SK-N-SH (cell line): ENCODE measurements around the gene CIBAR2.

Experiments used
- CHD2 ChIP-seq: fragments of 150-350 bp; IDR thresholded peaks from 2 replicates; pipeline ENCODE4 v1.6.1; 2018; ENCODE audit warnings: low read length; ENCODE audit not compliant: partially characterized antibody
- CTCF ChIP-seq: fragments of 200-600 bp; sonication (generic); IDR thresholded peaks from 2 replicates; pipeline ENCODE4 v1.6.1; 2017; ENCODE audit warnings: antibody characterized with exemption, mild to moderate bottlenecking, moderate library complexity
- EP300 ChIP-seq, 2 experiments: IDR thresholded peaks; 2 replicates each; pipeline versions ENCODE4 v1.4.0 to v1.6.1; 2012; ENCODE audit warnings: borderline replicate concordance in 1 of 2, low read depth in 1 of 2, low read length in 1 of 2
- EZH2phosphoT487 ChIP-seq: fragments of 200-600 bp; sonication (generic); IDR thresholded peaks from 2 replicates; pipeline ENCODE4 v1.6.1; 2017; ENCODE audit warnings: low read depth, mixed run types, mild to moderate bottlenecking, antibody characterized with exemption, moderate library complexity, borderline replicate concordance
- GATA2 ChIP-seq: sonication (generic); formaldehyde crosslinking; IDR thresholded peaks from 2 replicates; pipeline ENCODE4 v1.5.0; 2020; ENCODE audit warnings: mild to moderate bottlenecking, missing genetic modification reagents
- NFIC ChIP-seq: IDR thresholded peaks from 2 replicates; pipeline ENCODE4 v1.4.0; 2012; ENCODE audit warnings: borderline replicate concordance
- POLR2AphosphoS5 ChIP-seq: IDR thresholded peaks from 2 replicates; pipeline ENCODE4 v1.6.1; 2012; ENCODE audit warnings: low read depth, low read length
- RFX5 ChIP-seq: IDR thresholded peaks from 2 replicates; pipeline ENCODE4 v1.6.1; 2012; ENCODE audit warnings: mild to moderate bottlenecking, improper control_type of control experiment, low read length
- TAF1 ChIP-seq: IDR thresholded peaks from 2 replicates; pipeline ENCODE4 v1.6.1; 2012; ENCODE audit warnings: low read depth, mild to moderate bottlenecking, low read length, moderate library complexity, borderline replicate concordance
- TF ChIP-seq, protein P1 (sequence below): IDR thresholded peaks from 2 replicates; pipeline ENCODE4 v1.6.1; 2012; ENCODE audit warnings: mild to moderate bottlenecking, low read depth, low read length, moderate library complexity
- TF ChIP-seq, protein P2 (sequence below): fragments of 150-350 bp; IDR thresholded peaks from 2 replicates; pipeline ENCODE4 v1.6.1; 2017; ENCODE audit warnings: antibody characterized with exemption, low read length, low read depth, borderline replicate concordance
- TF ChIP-seq, protein P3 (sequence below): IDR thresholded peaks from 2 replicates; pipeline ENCODE4 v1.4.0; 2012; ENCODE audit warnings: low read depth, borderline replicate concordance
- TF ChIP-seq, protein P4 (sequence below): IDR thresholded peaks from 2 replicates; pipeline ENCODE4 v1.4.0; 2012; ENCODE audit warnings: low read depth, borderline replicate concordance
- TF ChIP-seq, protein P5 (sequence below): IDR thresholded peaks from 2 replicates; pipeline ENCODE4; 2012

DNA sequence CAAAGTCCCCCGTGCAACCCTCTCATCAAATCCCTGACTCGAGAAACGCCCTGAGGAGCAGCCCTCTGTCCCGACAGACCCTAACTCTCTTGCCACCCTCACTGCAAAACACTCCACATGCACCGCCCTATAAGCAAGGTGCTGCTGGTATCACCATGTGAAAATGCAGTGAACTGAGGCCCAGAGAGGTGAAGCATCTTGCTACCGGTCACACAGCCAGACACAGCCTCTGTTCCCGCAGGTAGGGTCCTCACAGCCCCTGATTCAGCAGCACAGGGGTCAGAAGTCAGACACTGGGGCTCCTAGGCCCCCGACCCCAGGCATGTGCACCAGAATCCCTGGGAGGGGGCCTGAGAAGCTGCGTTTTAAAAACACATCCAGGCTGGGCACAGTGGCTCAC, 1.1 kb downstream of the CIBAR2 start:
- TF ChIP-seq CTCF (no peak), GATA2 (CRISPR knock-in tag) (no peak), EP300 (IDR thresholded peaks at IDR 0.05; ENCODE audit: borderline replicate concordance in 1 of 2, low read depth in 1 of 2, low read length in 1 of 2) (no peak), POLR2AphosphoS5 (no peak), EZH2phosphoT487 (no peak), TAF1 (no peak), NFIC (no peak), CHD2 (no peak), RFX5 (no peak)
- TF ChIP-seq, protein P1, sequence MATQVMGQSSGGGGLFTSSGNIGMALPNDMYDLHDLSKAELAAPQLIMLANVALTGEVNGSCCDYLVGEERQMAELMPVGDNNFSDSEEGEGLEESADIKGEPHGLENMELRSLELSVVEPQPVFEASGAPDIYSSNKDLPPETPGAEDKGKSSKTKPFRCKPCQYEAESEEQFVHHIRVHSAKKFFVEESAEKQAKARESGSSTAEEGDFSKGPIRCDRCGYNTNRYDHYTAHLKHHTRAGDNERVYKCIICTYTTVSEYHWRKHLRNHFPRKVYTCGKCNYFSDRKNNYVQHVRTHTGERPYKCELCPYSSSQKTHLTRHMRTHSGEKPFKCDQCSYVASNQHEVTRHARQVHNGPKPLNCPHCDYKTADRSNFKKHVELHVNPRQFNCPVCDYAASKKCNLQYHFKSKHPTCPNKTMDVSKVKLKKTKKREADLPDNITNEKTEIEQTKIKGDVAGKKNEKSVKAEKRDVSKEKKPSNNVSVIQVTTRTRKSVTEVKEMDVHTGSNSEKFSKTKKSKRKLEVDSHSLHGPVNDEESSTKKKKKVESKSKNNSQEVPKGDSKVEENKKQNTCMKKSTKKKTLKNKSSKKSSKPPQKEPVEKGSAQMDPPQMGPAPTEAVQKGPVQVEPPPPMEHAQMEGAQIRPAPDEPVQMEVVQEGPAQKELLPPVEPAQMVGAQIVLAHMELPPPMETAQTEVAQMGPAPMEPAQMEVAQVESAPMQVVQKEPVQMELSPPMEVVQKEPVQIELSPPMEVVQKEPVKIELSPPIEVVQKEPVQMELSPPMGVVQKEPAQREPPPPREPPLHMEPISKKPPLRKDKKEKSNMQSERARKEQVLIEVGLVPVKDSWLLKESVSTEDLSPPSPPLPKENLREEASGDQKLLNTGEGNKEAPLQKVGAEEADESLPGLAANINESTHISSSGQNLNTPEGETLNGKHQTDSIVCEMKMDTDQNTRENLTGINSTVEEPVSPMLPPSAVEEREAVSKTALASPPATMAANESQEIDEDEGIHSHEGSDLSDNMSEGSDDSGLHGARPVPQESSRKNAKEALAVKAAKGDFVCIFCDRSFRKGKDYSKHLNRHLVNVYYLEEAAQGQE = no peak
- TF ChIP-seq, protein P2, sequence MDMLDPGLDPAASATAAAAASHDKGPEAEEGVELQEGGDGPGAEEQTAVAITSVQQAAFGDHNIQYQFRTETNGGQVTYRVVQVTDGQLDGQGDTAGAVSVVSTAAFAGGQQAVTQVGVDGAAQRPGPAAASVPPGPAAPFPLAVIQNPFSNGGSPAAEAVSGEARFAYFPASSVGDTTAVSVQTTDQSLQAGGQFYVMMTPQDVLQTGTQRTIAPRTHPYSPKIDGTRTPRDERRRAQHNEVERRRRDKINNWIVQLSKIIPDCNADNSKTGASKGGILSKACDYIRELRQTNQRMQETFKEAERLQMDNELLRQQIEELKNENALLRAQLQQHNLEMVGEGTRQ = no peak
- TF ChIP-seq, protein P3, sequence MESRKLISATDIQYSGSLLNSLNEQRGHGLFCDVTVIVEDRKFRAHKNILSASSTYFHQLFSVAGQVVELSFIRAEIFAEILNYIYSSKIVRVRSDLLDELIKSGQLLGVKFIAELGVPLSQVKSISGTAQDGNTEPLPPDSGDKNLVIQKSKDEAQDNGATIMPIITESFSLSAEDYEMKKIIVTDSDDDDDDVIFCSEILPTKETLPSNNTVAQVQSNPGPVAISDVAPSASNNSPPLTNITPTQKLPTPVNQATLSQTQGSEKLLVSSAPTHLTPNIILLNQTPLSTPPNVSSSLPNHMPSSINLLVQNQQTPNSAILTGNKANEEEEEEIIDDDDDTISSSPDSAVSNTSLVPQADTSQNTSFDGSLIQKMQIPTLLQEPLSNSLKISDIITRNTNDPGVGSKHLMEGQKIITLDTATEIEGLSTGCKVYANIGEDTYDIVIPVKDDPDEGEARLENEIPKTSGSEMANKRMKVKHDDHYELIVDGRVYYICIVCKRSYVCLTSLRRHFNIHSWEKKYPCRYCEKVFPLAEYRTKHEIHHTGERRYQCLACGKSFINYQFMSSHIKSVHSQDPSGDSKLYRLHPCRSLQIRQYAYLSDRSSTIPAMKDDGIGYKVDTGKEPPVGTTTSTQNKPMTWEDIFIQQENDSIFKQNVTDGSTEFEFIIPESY = no peak
- TF ChIP-seq, protein P4, sequence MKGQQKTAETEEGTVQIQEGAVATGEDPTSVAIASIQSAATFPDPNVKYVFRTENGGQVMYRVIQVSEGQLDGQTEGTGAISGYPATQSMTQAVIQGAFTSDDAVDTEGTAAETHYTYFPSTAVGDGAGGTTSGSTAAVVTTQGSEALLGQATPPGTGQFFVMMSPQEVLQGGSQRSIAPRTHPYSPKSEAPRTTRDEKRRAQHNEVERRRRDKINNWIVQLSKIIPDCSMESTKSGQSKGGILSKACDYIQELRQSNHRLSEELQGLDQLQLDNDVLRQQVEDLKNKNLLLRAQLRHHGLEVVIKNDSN = no peak
- TF ChIP-seq, protein P5, sequence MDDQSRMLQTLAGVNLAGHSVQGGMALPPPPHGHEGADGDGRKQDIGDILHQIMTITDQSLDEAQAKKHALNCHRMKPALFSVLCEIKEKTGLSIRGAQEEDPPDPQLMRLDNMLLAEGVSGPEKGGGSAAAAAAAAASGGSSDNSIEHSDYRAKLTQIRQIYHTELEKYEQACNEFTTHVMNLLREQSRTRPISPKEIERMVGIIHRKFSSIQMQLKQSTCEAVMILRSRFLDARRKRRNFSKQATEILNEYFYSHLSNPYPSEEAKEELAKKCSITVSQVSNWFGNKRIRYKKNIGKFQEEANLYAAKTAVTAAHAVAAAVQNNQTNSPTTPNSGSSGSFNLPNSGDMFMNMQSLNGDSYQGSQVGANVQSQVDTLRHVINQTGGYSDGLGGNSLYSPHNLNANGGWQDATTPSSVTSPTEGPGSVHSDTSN = no peak
